CD4-positive, alpha-beta T cell treated with Interleukin-10 for 1 hour (primary cell): ENCODE measurements around the gene CTAG1A.
"Not testable (repeated sequence)": the region's sequence is repeated elsewhere in the genome, so short reads cannot be mapped to it uniquely, and the experiment has no call there.

Source experiments
- DNase-seq: peaks from one replicate; pipeline ENCODE4 v3.0.0-alpha.2; 2020

Gene CTAG1A

DNA sequence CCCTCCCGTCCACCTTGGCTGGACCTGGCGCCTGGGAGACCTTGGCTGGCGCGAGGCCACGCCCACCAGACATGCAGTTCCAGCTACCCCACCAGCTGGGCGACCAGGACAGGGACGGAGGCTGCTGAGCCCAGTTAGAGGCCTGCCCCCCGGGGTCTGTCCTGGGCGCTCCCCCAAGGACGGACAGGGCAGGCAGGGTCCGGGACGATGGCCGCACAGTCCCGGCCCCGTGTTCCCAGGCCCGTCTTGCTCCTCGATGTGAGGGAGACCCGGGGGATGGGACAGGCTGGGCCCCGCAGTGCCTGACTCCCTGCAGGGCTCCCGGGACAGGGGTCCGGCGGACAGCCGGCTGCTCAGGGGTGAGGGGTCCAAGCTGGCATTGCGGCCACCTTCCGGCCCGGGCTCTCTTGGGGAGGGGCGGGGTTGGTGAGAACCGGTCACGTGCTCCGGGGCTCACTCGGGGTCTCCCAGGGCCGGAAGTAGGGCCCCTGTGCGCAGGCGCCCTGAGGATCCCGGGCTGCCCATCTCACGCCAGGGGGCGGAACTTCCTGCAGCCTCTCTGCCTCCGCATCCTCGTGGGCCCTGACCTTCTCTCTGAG is at the start of gene CTAG1A:
TSS of gene CTAG1A (plus strand) at position 549 of the 599 bp plus-strand sequence. CDS start 74 bp downstream, outside the sequence.
- not testable (repeated sequence) for DNase-seq

DNA sequence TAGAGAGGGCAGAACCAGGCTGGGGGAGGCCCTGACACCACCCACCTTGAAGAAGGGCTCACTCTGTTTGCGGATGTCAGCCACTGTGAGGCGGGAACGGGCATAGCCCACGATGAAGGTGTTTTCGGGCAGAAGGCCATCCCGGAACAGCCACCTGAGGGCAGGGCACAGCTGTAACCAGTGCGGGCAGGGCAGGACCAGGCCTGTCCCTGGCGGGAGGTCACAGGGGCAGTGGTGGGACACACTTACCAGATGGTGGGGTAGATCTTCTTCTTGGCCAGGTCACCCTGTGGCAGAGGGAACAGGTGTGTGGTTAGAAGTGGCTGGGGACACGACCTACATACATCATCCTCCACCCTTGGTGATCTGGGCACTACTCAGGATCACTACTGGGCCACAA is 49.0 kb upstream of the CTAG1A start:
- DNase-seq, result no peak

DNA sequence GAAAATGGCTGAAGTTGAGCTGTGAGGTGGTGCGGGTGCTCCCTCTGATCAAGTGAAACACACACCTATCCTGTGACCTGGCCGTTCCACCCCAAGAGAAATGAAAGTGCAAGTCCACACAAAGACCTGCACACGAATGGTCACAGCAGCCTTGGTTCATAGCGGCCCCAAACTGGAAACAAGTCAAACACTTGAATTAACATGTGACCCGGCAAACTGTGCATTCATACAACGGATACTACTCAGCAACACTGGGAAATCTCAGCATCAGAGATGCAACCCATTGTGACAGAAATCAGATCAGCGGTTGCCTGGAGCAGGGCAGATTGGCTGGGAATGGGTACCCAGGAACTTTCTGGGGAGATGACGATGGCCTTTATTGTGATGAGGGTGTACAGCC is 45.9 kb upstream of the CTAG1A start:
- DNase-seq, result no peak

DNA sequence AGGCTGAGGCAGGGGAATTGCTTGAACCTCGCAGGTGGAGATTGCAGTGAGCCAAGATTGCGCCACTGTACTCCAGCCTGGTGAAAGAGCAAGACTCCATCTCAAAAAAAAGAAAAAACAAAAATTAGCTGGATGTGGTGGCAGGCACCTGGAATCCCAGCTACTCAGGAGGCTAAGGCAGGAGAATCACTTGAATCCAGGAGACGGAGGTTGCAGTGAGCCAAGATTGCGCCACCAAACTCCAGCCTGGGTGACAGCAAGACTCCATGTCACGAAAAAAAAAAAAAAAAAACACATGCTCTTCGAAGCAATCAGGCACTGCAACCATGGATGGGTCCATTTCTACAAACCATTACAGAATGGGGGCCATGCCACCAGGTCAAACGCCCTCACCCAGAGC is 44.6 kb upstream of the CTAG1A start:
- DNase-seq, result not testable (repeated sequence)

DNA sequence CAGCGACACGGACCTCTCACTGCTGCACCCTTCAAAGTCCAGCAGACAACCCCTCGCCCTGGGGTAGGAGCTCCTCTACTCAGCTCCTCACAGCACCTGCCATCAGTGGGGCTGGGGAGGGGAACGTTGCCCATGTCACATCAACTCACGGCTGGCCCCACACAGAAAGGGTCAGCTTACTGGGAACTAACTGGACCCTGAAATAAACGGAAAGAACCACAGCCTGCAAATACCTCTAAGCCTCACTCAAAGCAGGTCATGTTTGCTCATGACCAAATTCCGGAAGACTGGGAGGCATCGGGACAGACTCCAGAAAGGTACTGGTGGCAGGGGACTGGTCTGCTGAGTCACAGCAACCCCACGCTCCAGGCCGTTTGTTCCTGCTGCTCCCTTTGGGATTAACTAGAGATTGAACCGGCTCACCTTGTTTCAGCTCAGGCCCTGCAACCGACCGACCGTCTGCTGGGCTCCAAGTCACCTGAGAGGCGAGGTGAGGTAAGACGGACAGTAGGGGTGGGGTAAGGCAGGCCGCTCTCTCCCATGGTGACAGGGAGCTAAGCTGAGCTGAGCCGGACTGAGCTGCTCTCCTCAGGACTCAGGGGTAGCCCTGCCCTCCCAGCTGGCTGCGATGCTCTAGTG is 43.9 kb upstream of the CTAG1A start:
- DNase-seq, result no peak

DNA sequence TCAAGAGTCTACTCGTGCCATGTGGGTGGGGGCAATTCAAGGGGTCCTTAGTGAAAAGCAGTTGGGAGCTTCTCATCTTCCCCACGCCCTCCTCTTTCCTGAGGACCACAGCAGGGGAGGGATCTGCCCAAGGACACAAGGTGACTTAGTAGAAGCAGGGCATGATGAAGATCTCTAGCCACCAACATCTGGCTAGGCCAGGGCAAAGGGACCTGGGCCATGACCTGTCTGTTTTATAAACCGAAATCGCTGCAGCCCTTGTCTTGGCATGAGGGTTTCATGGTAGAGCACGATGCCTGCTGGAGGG is 43.4 kb upstream of the CTAG1A start:
- no peak for DNase-seq

DNA sequence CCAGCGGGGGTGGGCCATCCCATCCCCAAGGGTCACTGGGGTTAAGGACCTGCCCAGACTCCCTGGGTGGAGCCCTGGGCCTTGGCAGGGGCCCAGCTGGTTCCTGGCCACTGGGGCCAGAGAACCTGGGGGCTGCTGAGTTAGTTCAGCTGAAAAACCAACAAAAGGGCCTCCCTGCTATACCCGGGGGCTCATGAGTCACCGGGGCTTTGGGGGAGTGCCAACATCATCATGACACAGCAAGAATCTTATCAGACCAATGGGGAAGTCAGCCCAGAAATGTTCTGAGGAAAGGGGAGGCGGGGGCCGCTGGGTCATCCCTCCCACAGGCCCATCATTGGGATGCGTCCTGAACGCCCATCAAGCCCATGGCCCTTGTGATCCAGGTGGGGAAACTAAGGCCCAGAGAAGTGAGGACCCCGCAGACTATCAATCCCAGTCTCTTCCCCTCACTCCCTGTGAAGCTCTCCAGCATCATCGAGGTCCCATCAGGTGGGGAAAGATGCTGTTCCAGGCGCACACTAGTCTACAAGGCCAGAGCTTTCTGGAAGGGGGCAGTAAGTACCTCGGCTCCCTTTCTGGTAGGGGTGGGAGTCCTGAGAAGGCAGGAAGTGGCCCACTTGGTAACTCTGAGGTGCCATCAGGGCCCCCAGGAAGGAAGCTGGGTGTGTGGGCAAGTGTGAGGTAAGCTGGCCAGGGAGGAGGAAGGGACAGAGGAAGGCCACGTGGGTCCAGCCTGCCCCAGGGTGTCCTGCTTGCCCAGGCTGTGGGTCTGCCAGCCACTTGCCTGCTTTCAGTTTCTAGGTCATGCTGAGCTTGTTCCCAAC is 42.8 kb upstream of the CTAG1A start:
- peak; percentile 30 for DNase-seq

DNA sequence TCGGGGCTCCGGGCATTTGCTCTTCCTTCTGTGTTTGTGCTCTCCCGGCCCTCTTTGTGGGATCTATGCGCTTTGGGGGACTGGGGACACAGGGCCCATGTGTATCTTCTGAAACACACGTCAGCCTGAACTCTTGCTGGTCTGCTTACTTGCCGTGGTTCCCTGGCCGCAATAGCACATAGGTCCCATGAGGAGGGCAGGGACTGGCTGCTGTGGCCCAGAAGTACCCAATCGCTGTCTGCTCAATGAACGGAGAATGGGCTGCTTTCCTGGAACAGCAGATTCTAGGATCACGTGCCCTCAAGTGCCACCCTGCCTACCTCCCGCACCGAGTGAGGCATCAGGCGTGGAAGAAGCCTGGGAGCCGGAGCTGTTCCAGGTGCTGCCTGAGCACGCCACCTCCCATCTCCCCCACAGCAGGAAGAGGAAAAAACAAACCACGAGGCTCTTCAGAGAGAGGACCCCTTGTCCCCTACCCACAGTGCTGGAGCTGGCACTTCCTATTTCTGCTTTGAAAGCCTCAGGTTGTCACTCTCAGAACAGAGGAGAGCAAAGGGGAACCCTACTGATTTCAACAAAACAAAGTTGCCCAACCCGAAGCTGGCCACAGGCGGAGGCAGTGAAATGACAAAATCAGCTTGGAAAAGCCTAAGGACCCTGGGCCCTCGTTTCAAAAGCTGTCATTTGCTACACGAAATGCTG is 42.1 kb upstream of the CTAG1A start:
- DNase-seq, result peak; percentile 32

DNA sequence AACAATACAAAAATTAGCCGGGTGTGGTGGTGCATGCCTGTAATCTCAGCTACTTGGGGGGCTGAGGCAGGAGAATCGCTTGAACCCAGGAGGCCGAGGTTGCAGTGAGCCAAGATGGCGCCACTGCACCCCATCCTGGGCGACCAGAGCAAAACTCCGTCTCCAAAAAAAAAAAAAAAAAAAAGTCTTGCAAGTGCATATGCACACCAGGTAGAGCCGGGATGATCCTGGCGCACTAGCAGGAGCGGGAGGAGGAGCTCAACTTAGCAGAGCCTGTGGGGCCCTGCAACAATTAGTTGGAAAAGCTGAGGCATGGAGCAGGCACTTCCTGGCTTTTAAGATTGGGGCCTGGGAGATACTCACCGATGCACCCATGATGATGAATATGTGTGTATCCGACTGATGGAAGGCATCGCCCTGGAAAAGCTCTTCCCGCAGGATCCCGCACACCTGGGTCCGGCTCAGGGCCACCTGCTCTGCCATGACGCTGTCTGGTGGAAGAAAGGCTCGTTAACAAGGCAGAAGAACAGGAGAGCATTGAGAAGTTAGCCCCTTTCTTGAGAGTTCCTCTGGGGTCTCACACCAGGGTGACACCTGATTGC is 39.2 kb upstream of the CTAG1A start:
- no peak for DNase-seq

DNA sequence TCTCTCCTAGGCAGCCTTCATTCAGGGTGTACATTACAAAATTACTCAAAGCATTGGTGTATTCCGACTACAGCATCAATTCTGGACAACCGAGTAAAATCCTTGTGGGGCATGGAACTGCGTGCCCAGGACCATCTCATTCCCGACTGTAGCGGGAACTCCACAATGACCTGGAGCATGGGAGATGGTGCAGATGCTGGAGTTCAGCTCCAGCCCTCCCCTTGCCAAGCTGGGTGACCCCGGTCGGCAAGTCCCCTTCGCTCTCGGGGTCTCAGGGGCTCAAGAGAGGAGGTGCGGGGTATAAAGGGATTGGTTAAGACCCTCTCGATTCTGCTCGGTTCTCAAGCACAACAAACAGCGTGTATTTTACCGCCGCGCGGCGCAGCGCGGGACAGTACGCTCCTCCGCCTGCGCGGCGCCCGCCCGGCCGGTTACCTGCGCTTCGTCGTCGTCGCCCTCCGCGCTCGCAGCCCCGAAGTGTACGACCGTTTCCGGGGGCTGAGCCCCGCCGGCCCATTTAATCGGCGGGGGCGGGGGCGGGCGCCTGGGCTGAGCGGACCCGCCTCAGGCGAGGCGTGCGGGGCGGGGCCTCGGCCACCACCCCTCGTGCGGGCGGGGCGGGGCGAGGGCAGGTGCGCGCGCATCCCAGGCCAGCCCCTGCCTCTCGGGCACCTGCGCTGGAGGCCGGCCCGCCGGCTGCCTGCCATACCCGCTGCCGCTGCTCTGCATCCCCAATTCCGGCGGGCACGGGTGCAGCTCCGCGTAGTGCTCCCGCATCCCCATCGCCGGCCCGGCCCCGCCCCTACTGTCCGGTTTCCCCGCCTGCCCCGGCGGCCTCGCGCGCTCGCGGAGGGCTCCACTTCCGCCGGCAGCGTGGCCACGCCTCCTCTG is 38.3 kb upstream of the CTAG1A start, which contains the start of gene G6PD:
TSS of gene G6PD (minus strand) at position 493 of the 891 bp plus-strand sequence. CDS start 691 bp downstream, outside the sequence.
- DNase-seq, result peak; percentile 86

DNA sequence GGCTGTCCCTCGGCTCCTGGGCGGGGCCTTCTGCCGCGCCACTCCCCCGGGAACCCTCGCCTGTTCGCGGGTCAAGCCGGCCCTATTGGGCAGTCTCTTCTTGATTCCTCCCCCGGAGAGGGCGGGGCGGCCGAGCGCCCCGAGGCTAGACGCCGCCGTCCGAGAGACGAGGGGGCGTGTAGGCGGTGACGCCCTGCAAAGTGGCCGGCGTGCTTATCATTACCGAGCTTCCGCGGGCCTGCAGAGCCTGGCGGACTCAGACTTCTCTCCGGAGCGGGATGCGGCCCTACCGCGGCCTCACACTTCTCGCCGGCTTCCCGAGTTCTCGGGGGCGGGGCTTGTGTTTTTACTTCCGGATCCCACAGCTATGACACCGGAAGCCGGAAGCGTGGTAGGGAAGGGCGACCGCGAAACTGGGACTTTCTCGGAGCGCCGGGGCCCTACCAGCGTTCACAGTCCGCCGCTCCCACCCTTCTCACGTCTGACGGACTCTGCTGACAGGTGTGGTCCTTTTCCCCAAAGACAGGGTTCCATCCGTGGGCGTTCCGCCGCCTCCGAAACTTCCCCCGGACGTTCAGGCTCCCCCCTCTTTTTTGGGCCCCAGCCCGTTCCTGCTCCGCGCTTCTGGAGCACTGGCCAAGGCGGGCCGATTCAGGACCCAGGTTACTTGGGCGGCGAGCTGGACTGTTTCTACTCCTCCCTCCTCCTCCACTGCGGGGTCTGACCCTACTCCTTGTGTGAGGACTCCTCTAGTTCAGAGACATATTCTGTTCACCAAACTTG is 37.5 kb upstream of the CTAG1A start, which contains the start of gene IKBKG:
TSS of gene IKBKG (plus strand) at position 376 of the 783 bp plus-strand sequence. CDS start 4,383 bp downstream, outside the sequence.
- DNase-seq, result peak; percentile 92

DNA sequence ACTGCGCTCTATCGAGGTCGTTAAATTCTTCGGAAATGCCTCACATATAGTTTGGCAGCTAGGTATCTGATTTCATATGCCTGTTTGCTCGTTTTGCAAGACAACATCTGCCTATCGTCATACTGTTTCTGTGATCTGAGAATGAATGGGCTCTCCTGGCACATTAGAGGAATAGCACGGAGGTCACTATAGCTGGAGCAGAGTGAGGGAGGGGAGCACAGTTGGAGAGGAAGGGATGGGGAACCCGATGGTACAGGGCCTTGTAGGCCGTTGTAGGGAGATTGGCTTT is 37.0 kb upstream of the CTAG1A start:
- DNase-seq, result no peak

DNA sequence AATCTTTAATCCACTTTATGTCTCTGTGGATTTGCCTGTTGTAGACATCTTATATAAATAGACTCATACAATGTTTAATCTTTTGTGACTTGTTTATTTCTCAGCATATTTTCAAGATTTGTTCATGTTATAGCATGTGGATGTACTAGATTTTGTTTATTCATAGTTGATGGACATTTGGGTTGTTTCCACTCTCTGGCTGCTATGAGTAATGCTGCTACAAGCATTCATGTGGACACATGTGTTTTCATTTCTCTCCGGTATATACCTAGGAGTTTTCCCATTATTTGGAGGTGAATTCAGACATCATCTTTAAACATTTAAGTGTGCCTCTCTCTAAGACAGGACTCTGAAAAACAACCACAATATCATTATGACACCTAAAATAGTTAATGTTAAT is 35.2 kb upstream of the CTAG1A start:
- no peak for DNase-seq

DNA sequence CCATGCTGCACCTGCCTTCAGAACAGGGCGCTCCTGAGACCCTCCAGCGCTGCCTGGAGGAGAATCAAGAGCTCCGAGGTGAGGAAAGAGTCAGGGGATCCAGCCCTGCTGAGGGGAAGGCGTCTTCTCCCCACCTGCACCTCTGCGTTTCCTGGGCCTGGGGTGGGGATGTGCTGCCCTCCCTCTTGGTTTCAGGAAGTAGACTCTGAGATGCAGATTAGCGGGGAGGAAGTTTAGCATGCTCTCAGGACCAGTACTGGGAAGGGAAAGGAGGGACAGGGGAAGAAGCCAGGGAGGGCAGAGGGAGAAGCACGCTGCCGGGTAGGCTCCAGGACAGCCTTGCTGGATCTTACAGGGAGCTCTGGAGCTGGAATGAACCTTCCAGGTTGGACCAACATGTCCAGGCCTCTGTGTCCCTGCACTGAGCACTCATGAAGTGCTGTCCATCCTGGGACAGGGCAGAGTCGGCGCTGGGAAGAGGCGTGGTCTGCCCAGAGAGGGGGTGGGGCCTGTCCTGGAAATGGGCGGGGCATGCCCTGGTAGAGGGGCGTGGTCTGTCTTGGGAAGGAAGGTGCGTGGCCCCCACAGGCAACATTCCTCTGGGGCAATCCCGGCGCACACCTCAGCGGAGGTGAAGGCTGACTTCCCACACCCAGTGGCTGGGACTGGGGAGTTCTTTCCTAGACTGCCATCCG is 32.7 kb upstream of the CTAG1A start:
- not testable (repeated sequence) for DNase-seq

DNA sequence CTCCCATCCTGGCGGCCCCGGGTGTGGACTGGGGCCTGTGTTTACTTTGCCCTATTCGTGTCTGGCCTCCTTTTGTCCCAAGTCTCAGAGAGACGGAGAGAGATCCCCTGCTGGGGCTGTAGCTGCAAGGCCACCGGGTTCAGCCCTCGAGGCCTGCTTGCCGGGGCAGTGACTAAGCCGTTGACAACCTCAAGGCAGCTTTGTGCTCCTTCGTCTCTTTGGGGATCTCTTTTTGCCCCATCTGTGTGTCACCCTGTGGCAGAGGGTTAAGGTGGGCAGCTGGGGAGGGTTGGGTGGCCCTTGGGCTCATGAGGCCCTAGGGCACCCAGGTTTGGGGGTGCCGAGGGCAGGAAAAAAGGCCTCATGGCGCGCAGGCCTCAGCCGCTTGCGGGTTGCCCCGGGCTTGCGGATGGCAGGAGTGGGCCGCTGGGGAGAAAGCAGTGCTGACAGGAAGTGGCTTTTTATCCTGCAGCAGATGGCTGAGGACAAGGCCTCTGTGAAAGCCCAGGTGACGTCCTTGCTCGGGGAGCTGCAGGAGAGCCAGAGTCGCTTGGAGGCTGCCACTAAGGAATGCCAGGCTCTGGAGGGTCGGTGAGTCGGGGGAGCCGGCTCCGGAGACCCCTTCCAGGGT is 26.8 kb upstream of the CTAG1A start:
- not testable (repeated sequence) for DNase-seq

DNA sequence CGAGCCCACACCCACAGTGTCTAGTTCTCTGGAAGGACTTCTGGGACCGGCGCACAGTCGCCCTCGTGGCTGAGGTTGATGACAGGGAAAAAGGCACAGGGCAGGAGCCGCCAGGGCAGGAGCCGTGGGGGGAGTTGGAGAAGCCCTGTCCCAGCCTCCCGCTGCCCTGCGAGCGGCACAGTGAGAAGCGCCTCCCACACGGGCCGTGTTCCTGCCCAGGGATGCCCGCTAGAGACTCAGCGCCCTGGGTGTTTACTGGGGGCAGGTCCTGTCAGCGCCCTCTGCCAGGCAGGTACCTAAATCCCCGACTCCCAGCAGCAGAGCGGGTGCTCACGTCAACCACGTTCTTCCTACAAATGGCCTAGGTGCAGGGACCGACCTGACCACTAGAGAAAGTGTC is 26.0 kb upstream of the CTAG1A start:
- not testable (repeated sequence) for DNase-seq

DNA sequence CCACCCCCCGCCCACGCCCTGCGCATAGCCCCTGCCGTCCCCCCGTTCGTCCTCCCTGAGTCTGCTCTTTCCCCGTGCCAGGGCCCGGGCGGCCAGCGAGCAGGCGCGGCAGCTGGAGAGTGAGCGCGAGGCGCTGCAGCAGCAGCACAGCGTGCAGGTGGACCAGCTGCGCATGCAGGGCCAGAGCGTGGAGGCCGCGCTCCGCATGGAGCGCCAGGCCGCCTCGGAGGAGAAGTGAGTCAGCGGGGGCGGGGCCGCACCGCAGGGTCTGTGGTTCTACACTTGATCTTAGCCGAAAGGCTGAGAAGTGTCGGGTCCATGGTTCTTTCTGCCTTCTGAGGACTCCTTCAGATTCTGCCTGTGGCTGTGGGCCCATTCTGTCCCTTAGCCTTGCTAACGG is 24.6 kb upstream of the CTAG1A start:
- DNase-seq, result not testable (repeated sequence)

DNA sequence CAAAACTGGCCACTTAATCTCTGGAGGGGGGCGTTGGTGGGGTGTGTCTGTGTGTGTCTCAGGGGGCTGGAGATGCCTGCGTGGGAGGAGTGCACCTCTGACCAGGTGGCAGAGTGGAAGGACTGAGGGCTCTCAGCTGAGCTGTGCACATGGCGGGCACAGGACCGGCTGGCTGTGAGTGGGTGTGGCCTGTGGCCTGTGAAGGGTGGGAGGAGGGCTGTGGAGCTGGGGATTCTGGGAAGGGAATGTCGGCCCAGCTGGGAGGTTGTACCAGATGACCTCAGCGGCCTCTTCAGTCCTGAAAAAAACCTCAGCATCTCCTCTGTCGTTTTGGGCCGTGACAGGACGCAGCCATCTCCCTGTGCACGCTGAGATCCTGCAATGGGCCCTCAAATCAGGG is 22.6 kb upstream of the CTAG1A start:
- not testable (repeated sequence) for DNase-seq

DNA sequence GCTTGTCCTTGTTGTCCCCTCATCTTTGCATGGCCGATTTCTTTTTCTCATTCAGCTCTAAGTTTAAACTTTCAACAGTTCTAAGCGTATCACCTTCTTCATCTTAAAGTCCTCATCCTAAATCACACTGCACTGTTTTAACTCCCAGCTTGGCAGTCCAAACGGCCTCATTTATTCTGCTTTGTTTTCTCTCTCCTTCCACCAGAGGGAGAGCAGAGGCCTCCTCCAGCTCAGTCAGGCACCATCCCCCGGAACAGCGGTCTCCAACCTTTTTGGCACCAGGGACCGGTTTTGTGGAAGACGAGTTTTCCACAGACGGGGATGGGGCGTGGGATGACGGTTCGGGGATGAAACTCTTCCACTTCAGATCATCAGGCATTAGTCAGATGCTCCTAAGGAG is 14.6 kb upstream of the CTAG1A start:
- DNase-seq, result not testable (repeated sequence)

DNA sequence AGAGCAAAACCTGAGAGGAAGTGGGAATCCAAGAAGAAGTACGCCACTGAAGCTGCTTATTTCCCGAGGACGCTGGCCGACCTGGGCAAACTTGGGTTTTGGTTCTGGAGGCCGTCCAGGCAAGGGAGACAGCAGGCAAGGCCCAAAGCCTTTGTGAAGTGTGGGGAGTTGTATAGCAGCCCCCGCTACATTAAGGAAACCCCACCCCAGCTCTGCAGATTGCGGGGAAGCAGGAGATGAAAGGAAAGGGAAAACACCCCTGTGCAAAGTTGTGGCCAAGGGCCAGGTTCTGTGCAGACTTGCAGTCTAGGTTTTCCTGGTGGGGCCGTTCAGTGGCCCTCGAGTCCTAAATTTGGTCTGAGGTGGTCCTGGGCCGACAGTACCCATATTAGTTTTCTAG is 11.9 kb upstream of the CTAG1A start:
- DNase-seq, result not testable (repeated sequence)
